HCT116 (cell line): ENCODE measurements around the gene KPNA4. TPM values are rescaled to one million over a fixed set of nuclear protein-coding genes. Genes with fewer than 3 reads are reported as not detected.

ENCODE experiments used
- ATAC-seq: fragments of 200-7000 bp; cut with Tn5 transposase; 2 replicates; pipeline ENCODE4 v1.9.1; 2020; ENCODE audit warnings: mild to moderate bottlenecking, moderate library complexity
- BruUV-seq: library from RNA; stranded (reverse); fragments of 400-500 nt; replicated peaks from 2 replicates; lab custom pipeline; 2021; lab: Mats Ljungman, UMichigan
- CTCF ChIA-PET: fragments of 300-600 bp; sonication (Branson Sonifier 250); formaldehyde crosslinking; loops from one replicate; lab custom pipeline; 2021; ENCODE audit warnings: antibody characterized with exemption; lab: Charles Lee
- POLR2A ChIA-PET: fragments of 300-600, 350-600 bp; sonication (Branson Sonifier 250); formaldehyde crosslinking; loops from one replicate; lab custom pipeline; 2021; ENCODE audit warnings: antibody characterized with exemption; lab: Charles Lee
- RAD21 ChIA-PET, 2 experiments: fragments of 300-600 bp; sonication (Branson Sonifier 250); formaldehyde crosslinking; loops; one replicate each; lab custom pipeline; 2023; ENCODE audit warnings: low total read pairs in 2 of 2; ENCODE audit not compliant: uncharacterized antibody in 2 of 2, unreplicated experiment in 2 of 2, low non-redundant PET in 1 of 2; lab: Charles Lee
- DNase-seq: peaks from one replicate; pipeline ENCODE4 v3.0.0-alpha.2; 2010; ENCODE audit warnings: low read depth, low spot score
- H2AFZ ChIP-seq: fragments of 200-600 bp; shearing (Covaris generic), sonication (generic); 2 replicates; pipeline ENCODE4 v1.6.1; 2017; ENCODE audit warnings: low read depth, mixed run types, mixed read lengths, antibody characterized with exemption, low read length; ENCODE audit not compliant: poor library complexity, severe bottlenecking
- H3K27ac ChIP-seq: 2 replicates; pipeline ENCODE4 v1.5.1; 2012; ENCODE audit warnings: low read depth, low read length
- H3K27me3 ChIP-seq: fragments of 200-600 bp; sonication (generic); 2 replicates; pipeline ENCODE4 v1.6.1; 2016; ENCODE audit warnings: mixed run types, low read length, mixed read lengths; ENCODE audit not compliant: insufficient read depth
- H3K36me3 ChIP-seq, 2 experiments: fragments of 200-500 bp in 1 of 2; fragments of 200-600 bp in 1 of 2; sonication (Bioruptor generic) in 1 of 2; sonication (generic) in 1 of 2; 2 replicates each; pipeline versions ENCODE4 v1.5.1 to v1.6.1; 2014 to 2016; ENCODE audit warnings: low read length in 2 of 2, inconsistent platforms in 1 of 2, mixed read lengths in 1 of 2, mixed run types in 1 of 2; ENCODE audit not compliant: insufficient read depth in 2 of 2, control insufficient read depth in 1 of 2
- H3K4me1 ChIP-seq, 2 experiments: fragments of 200-600 bp in 1 of 2; sonication (generic) in 1 of 2; 2 replicates each; pipeline versions ENCODE4 v1.5.1 to v1.6.1; 2012 to 2017; ENCODE audit warnings: low read length in 2 of 2, inconsistent platforms in 1 of 2, mild to moderate bottlenecking in 1 of 2, mixed read lengths in 1 of 2, mixed run types in 1 of 2, moderate library complexity in 1 of 2; ENCODE audit not compliant: insufficient read depth in 2 of 2, control insufficient read depth in 1 of 2
- H3K4me2 ChIP-seq: fragments of 200-600 bp; sonication (generic); 2 replicates; pipeline ENCODE4 v1.6.1; 2017; ENCODE audit warnings: mixed run types, low read length, mixed read lengths
- H3K4me3 ChIP-seq, 2 experiments: fragments of 200-600 bp in 1 of 2; sonication (generic) in 1 of 2; replicated peaks in 1 of 2; 2 replicates each; pipeline ENCODE4 v1.5.1; 2011 to 2016; ENCODE audit warnings: low read length in 2 of 2, control low read depth in 1 of 2, low read depth in 1 of 2, mild to moderate bottlenecking in 1 of 2, mixed read lengths in 1 of 2, mixed run types in 1 of 2
- H3K79me2 ChIP-seq: fragments of 200-600 bp; sonication (generic); 2 replicates; pipeline ENCODE4 v1.6.1; 2017; ENCODE audit warnings: mild to moderate bottlenecking, mixed run types, low read length, moderate library complexity, mixed read lengths; ENCODE audit not compliant: insufficient read depth
- H3K9ac ChIP-seq: fragments of 200-600 bp; sonication (generic); 2 replicates; pipeline ENCODE4 v1.6.1; 2016; ENCODE audit warnings: low read length, mixed read lengths
- H3K9me2 ChIP-seq: fragments of 200-600 bp; sonication (generic), shearing (Covaris generic); 2 replicates; pipeline ENCODE4 v1.6.1; 2017; ENCODE audit warnings: mixed run types, mild to moderate bottlenecking, moderate library complexity; ENCODE audit not compliant: insufficient read depth
- H3K9me3 ChIP-seq, 2 experiments: fragments of 200-500 bp in 1 of 2; fragments of 200-600 bp in 1 of 2; sonication (Bioruptor generic) in 1 of 2; sonication (generic) in 1 of 2; 2 replicates each; pipeline ENCODE4 v1.6.1; 2014 to 2017; ENCODE audit warnings: low read length in 2 of 2, mixed read lengths in 2 of 2, inconsistent platforms in 1 of 2, low read depth in 1 of 2, mild to moderate bottlenecking in 1 of 2, mixed run types in 1 of 2, moderate library complexity in 1 of 2; ENCODE audit not compliant: control insufficient read depth in 1 of 2, insufficient read depth in 1 of 2
- H4K20me1 ChIP-seq: fragments of 200-600 bp; sonication (generic), shearing (Covaris generic); 2 replicates; pipeline ENCODE4 v1.6.1; 2017; ENCODE audit warnings: mixed run types, mild to moderate bottlenecking, moderate library complexity; ENCODE audit not compliant: insufficient read depth
- CEBPB ChIP-seq: IDR thresholded peaks from 2 replicates; pipeline ENCODE4 v1.6.1; 2012; ENCODE audit warnings: low read depth
- EZH2 ChIP-seq: fragments of 200-600 bp; sonication (generic); IDR thresholded peaks from 2 replicates; pipeline ENCODE4 v1.6.1; 2017; ENCODE audit warnings: antibody characterized with exemption, mixed run types
- EZH2phosphoT487 ChIP-seq: fragments of 200-600 bp; IDR thresholded peaks from 2 replicates; pipeline ENCODE4 v1.6.1; 2018; ENCODE audit warnings: antibody characterized with exemption, borderline replicate concordance
- MAX ChIP-seq: IDR thresholded peaks from 2 replicates; pipeline ENCODE4 v1.6.1; 2012
- POLR2AphosphoS5 ChIP-seq: IDR thresholded peaks from 2 replicates; pipeline ENCODE4 v1.6.1; 2011; ENCODE audit warnings: mild to moderate bottlenecking, low read depth, low read length, moderate library complexity
- RAD21 ChIP-seq: IDR thresholded peaks from 2 replicates; pipeline ENCODE4 v1.6.1; 2012; ENCODE audit warnings: low read depth, mild to moderate bottlenecking
- SRF ChIP-seq: IDR thresholded peaks from 2 replicates; pipeline ENCODE4 v1.6.1; 2012; ENCODE audit warnings: low read depth
- TCF7L2 ChIP-seq: IDR thresholded peaks from 2 replicates; pipeline ENCODE4 v1.7.0; 2011; ENCODE audit warnings: borderline replicate concordance, inconsistent platforms; ENCODE audit not compliant: insufficient read depth, insufficient read length; ENCODE audit errors: extremely low read depth
- ZFX ChIP-seq: fragments of 450-650 bp; IDR thresholded peaks from 2 replicates; pipeline ENCODE4 v1.6.1; 2017
- ZNF274 ChIP-seq: fragments of 200-500 bp; sonication (Bioruptor generic); IDR thresholded peaks from 2 replicates; pipeline ENCODE4 v1.6.1; 2014; ENCODE audit warnings: mild to moderate bottlenecking, low read depth, low read length, inconsistent platforms
- intact Hi-C: fragments of 100-400 bp; cut with micrococcal nuclease; formaldehyde crosslinking; loops from 2 replicates; pipeline ENCODE4 v1.10.0; 2022
- total RNA-seq: library from RNA; stranded (reverse); gene quantifications from one replicate; pipeline ENCODE4 v1.2.1, GENCODE V29; 2021; ENCODE audit not compliant: unreplicated experiment
- TF ChIP-seq, protein P1 (sequence below), 3 experiments: fragments of 200-600 bp in 1 of 3; sonication (generic) in 1 of 3; IDR thresholded peaks in 2 of 3; conservative IDR thresholded peaks in 1 of 3; 2 replicates each; pipeline ENCODE4 v1.5.1; 2012 to 2017; ENCODE audit warnings: low read depth in 2 of 3, low read length in 2 of 3, antibody characterized with exemption in 1 of 3, borderline replicate concordance in 1 of 3, control low read depth in 1 of 3, mild to moderate bottlenecking in 1 of 3, mixed read lengths in 1 of 3, mixed run types in 1 of 3, moderate library complexity in 1 of 3; ENCODE audit not compliant: insufficient read depth in 1 of 3

The KPNA4 gene
- total RNA-seq, 1 experiment from 2014 or later, result 43.1 TPM

- Histone ChIP-seq H3K9me3 (no peaks in the 10 kb centered on the region), H4K20me1 (peaks cover 36% of the 10 kb centered on the region; the same call in 1 of the 2 replicates), H3K27ac (no peak overlapping the region), H3K4me2 (no peak overlapping the region), H3K36me3 (peaks cover 0 to 3% of the 10 kb centered on the region in 2 experiments; a peak in 1 of 4 replicates), H3K9ac (no peak overlapping the region), H3K9me2 (no peaks in the 10 kb centered on the region), H3K4me3 (no peak overlapping the region), H2AFZ (no peak overlapping the region), H3K4me1 (no peaks in the 10 kb centered on the region; a peak in 1 of 4 replicates), H3K79me2 (peaks cover 100% of the 10 kb centered on the region), H3K27me3 (no peaks in the 10 kb centered on the region)
- DNase-seq (no peak), ATAC-seq (no peak)
- RAD21 ChIA-PET, result no interaction called here
- CTCF ChIA-PET, result no interaction called here
- POLR2A ChIA-PET, result no interaction called here
- no peak for TF ChIP-seq MAX
- TF ChIP-seq EZH2, result no peak
- TF ChIP-seq RAD21, result no peak
- TF ChIP-seq SRF, result no peak
- no peak for TF ChIP-seq ZFX
- no peak for TF ChIP-seq TCF7L2
- TF ChIP-seq POLR2AphosphoS5, result no peak
- TF ChIP-seq EZH2phosphoT487, result no peak
- no peak for TF ChIP-seq ZNF274
- no peak for TF ChIP-seq CEBPB
- TF ChIP-seq, protein P1, sequence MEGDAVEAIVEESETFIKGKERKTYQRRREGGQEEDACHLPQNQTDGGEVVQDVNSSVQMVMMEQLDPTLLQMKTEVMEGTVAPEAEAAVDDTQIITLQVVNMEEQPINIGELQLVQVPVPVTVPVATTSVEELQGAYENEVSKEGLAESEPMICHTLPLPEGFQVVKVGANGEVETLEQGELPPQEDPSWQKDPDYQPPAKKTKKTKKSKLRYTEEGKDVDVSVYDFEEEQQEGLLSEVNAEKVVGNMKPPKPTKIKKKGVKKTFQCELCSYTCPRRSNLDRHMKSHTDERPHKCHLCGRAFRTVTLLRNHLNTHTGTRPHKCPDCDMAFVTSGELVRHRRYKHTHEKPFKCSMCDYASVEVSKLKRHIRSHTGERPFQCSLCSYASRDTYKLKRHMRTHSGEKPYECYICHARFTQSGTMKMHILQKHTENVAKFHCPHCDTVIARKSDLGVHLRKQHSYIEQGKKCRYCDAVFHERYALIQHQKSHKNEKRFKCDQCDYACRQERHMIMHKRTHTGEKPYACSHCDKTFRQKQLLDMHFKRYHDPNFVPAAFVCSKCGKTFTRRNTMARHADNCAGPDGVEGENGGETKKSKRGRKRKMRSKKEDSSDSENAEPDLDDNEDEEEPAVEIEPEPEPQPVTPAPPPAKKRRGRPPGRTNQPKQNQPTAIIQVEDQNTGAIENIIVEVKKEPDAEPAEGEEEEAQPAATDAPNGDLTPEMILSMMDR (IDR thresholded peaks at IDR 0.05 in 2 of 3, conservative IDR thresholded peaks at IDR 0.05 in 1 of 3; ENCODE audit: borderline replicate concordance in 1 of 3, insufficient read depth in 1 of 3, low read depth in 2 of 3, low read length in 2 of 3), result no peak
- no TSS peak for BruUV-seq
- intact Hi-C loops, result no loop called here
Measured at GRCh38 chr3:160557571-160557970, 7.8 kb downstream of the KPNA4 start.
